ENCODE measurements around the gene TAGAP. TPM values are rescaled to one million over a fixed set of nuclear protein-coding genes. Genes with fewer than 3 reads are reported as not detected.

Gene TAGAP
- total RNA-seq, 1 experiment from 2014 or later, result 0.13 TPM

- in situ Hi-C loops (cut with HindIII; ENCODE audit: low pct_unique_long_range_greater_than_20kb, low sequenced_read_pairs), result no loop called here
- Histone ChIP-seq H3K27me3 (ENCODE audit: control insufficient read depth, insufficient read depth, low read length) (peaks cover 40% of the 10 kb centered on the region), H3K9me3 (ENCODE audit: control insufficient read depth, insufficient read depth, low read depth, low read length) (no peaks in the 10 kb centered on the region), H3K36me3 (ENCODE audit: control insufficient read depth, insufficient read depth, low read length) (no peaks in the 10 kb centered on the region), H3K4me3 (ENCODE audit: low read depth in 2 of 2, low read length in 2 of 2) (no peak overlapping the region), H3K4me1 (ENCODE audit: control insufficient read depth, insufficient read depth, low read length) (no peaks in the 10 kb centered on the region), H3K27ac (ENCODE audit: low read length) (no peak overlapping the region)
- POLR2A ChIA-PET, result no interaction called here
- CTCF ChIA-PET, result interaction anchor here (0.6 kb wide), 1 partner anchor 37 kb away, joined by 3 read pairs; no protein-coding TSS in a partner anchor
- ATAC-seq (no peak), DNase-seq (ENCODE audit: low read depth, low spot score) (no peak)
- TF ChIP-seq CTCF (IDR thresholded peaks at IDR 0.05), result no peak
- TF ChIP-seq POLR2AphosphoS5 (IDR thresholded peaks at IDR 0.05; ENCODE audit: low read depth, low read length), result no peak
- TF ChIP-seq SIN3A (IDR thresholded peaks at IDR 0.05; ENCODE audit: borderline replicate concordance, insufficient read depth, low read depth, low read length), result no peak
- no peak for TF ChIP-seq TCF7L2 (IDR thresholded peaks at IDR 0.05; ENCODE audit: low read depth, low read length)
- TF ChIP-seq REST (IDR thresholded peaks at IDR 0.05; ENCODE audit: insufficient read depth in 1 of 2, low read depth in 2 of 2, low read length in 1 of 2), result no peak
- intact Hi-C loops (cut with micrococcal nuclease; ENCODE audit: unreplicated experiment), result no loop called here
- BruUV-seq (replicated peaks), result no TSS peak
Observed at GRCh38 chr6:159067334-159067733, 22.5 kb upstream of the TAGAP start.

GRCh38 chr6:159066483-159066882, 21.7 kb upstream of the TAGAP start:
- Histone ChIP-seq H3K4me3 (ENCODE audit: low read depth in 2 of 2, low read length in 2 of 2) (no peak overlapping the region), H3K27ac (ENCODE audit: low read length) (no peak overlapping the region), H3K36me3 (ENCODE audit: control insufficient read depth, insufficient read depth, low read length) (no peaks in the 10 kb centered on the region), H3K27me3 (ENCODE audit: control insufficient read depth, insufficient read depth, low read length) (peaks cover 36% of the 10 kb centered on the region), H3K9me3 (ENCODE audit: control insufficient read depth, insufficient read depth, low read depth, low read length) (no peaks in the 10 kb centered on the region), H3K4me1 (ENCODE audit: control insufficient read depth, insufficient read depth, low read length) (no peaks in the 10 kb centered on the region)
- no TSS peak for BruUV-seq (replicated peaks)
- DNase-seq (ENCODE audit: low read depth, low spot score), result no peak
- TF ChIP-seq REST (IDR thresholded peaks at IDR 0.05; ENCODE audit: insufficient read depth in 1 of 2, low read depth in 2 of 2, low read length in 1 of 2) (no peak), POLR2AphosphoS5 (IDR thresholded peaks at IDR 0.05; ENCODE audit: low read depth, low read length) (no peak), CTCF (IDR thresholded peaks at IDR 0.05) (no peak)
- intact Hi-C loops (cut with micrococcal nuclease; ENCODE audit: unreplicated experiment) (no loop called here), in situ Hi-C loops (cut with HindIII; ENCODE audit: low pct_unique_long_range_greater_than_20kb, low sequenced_read_pairs) (no loop called here)
- POLR2A ChIA-PET, result no interaction called here
- ATAC-seq, result no peak
- CTCF ChIA-PET, result no interaction called here
